Brain microvascular endothelial cell (primary cell): ENCODE results near the gene TIGAR.

ENCODE experiments used
- DNase-seq: peaks from one replicate; pipeline ENCODE4 v3.0.0-alpha.2; 2020
- H3K27ac ChIP-seq: fragments of 250-450 bp; sonication (Bioruptor Pico); 2 replicates; pipeline ENCODE4 v1.5.1; 2020; ENCODE audit warnings: mild to moderate bottlenecking, moderate library complexity
- H3K27me3 ChIP-seq: fragments of 250-450 bp; sonication (Bioruptor Pico); replicated peaks from 2 replicates; pipeline ENCODE4 v1.5.1; 2020; ENCODE audit warnings: mild to moderate bottlenecking
- H3K36me3 ChIP-seq: fragments of 250-450 bp; sonication (Bioruptor Pico); replicated peaks from 2 replicates; pipeline ENCODE4 v1.5.1; 2020; ENCODE audit warnings: mild to moderate bottlenecking
- H3K4me3 ChIP-seq: 2 replicates; pipeline ENCODE4 v1.5.1; 2011; ENCODE audit warnings: low read depth, mild to moderate bottlenecking, control low read depth, low read length, moderate library complexity
- in situ Hi-C: cut with HindIII; loops from 2 replicates; pipeline ENCODE4 v1.10.0; 2017; ENCODE audit warnings: low sequenced_read_pairs, low pct_ligation_motif_present
- TF ChIP-seq, protein P1 (sequence below): IDR thresholded peaks from 2 replicates; pipeline ENCODE4 v1.5.1; 2011; ENCODE audit warnings: low read depth, mild to moderate bottlenecking, moderate library complexity, low read length, control low read depth, inconsistent platforms; ENCODE audit errors: missing control alignments

The TIGAR gene

DNA sequence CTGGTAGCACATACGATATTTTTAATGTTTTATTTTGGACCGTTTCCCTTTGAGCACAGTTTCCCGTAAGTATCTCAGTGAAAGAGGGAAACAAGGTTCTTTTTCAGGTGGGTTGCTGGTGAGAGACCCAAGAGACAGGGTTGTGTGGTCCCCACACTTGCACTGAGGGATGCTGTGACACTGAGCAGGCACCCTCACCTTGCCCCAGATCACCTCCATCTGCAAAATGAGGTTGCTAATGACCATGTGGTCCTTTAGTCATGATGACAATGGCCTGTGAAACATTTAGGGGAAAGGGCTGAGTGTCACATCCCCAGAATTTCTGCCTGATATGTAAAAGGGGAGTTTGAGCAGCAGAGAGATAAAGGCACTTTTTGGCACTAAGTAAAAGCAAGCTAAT, 43.2 kb upstream of the TIGAR start:
- Histone ChIP-seq H3K27ac (no peak overlapping the region), H3K36me3 (no peaks in the 10 kb centered on the region), H3K27me3 (peaks cover 34% of the 10 kb centered on the region), H3K4me3 (no peak overlapping the region)
- TF ChIP-seq, protein P1, sequence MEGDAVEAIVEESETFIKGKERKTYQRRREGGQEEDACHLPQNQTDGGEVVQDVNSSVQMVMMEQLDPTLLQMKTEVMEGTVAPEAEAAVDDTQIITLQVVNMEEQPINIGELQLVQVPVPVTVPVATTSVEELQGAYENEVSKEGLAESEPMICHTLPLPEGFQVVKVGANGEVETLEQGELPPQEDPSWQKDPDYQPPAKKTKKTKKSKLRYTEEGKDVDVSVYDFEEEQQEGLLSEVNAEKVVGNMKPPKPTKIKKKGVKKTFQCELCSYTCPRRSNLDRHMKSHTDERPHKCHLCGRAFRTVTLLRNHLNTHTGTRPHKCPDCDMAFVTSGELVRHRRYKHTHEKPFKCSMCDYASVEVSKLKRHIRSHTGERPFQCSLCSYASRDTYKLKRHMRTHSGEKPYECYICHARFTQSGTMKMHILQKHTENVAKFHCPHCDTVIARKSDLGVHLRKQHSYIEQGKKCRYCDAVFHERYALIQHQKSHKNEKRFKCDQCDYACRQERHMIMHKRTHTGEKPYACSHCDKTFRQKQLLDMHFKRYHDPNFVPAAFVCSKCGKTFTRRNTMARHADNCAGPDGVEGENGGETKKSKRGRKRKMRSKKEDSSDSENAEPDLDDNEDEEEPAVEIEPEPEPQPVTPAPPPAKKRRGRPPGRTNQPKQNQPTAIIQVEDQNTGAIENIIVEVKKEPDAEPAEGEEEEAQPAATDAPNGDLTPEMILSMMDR = no peak
- in situ Hi-C loops = no loop called here
- DNase-seq = no peak

DNA sequence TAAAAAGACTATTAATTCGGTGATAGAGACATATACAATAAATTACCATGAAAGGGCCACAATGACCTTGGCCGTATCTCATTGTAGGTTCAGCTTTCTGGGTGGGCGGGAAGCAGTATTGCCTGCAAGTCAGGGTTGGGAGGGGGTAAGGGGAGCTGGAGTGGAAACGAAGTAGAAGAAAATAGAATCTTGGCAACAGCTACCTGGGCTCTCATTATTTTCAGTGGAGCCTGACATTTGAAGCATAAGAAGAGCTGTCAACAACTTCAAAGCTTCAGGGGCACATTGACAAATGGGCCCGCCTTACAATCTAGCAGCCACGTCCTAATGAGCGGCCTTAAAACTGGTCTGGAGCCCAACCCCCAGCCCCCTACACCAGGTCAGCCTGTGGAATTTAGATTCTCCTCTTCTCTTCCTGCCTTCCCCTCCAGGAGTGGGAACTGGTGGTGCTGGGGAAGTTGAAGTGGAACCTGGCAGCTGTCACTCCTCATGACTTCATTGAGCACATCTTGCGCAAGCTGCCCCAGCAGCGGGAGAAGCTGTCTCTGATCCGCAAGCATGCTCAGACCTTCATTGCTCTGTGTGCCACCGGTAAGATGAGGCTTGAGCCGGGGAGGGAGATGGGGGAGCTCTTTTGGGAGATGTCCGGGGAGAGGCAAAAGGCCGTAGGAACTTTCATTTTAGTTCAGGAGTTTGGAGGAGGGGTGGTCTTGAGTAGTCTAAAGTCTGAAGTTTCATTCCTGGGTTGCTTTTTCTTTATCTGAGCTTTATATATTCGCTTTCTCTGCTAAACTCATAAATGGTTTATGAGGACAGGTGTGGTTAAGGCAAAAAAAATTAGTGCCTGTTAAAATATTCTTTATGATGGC, 42.5 kb upstream of the TIGAR start:
- H3K4me3 ChIP-seq = no peak overlapping the region
- peaks cover 27% of the 10 kb centered on the region for H3K27me3 ChIP-seq
- DNase-seq = no peak
- in situ Hi-C loops = no loop called here
- TF ChIP-seq, protein P1 = no peak
- H3K36me3 ChIP-seq = no peaks in the 10 kb centered on the region
- no peak overlapping the region for H3K27ac ChIP-seq

DNA sequence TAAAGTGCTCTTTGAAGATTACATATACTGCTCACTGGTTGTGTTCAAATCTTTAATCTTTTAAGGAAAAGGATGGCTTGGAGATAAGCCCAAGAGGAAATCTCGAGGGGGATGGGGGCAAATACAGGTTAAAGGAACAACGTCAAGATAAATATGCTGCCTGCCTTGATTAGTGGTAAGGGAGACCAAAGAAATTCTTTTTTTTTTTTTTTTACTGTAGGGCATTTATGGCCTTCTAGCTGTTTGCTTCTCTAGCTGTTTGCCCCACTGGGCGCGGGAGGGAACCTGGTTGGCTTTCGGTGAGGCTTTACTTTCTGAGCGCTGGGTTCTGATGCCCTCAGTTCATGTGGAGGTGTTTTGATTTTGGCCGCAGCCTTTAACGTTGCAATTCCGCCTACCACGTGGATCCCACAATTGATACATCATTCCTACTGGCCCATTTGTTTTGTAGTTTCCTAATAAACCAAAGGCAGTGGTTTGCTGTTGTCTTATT, 41.8 kb upstream of the TIGAR start:
- TF ChIP-seq, protein P1 = no peak
- no peak for DNase-seq
- no peak overlapping the region for H3K4me3 ChIP-seq
- in situ Hi-C loops = no loop called here
- no peaks in the 10 kb centered on the region for H3K36me3 ChIP-seq
- H3K27ac ChIP-seq = no peak overlapping the region
- peaks cover 20% of the 10 kb centered on the region for H3K27me3 ChIP-seq

DNA sequence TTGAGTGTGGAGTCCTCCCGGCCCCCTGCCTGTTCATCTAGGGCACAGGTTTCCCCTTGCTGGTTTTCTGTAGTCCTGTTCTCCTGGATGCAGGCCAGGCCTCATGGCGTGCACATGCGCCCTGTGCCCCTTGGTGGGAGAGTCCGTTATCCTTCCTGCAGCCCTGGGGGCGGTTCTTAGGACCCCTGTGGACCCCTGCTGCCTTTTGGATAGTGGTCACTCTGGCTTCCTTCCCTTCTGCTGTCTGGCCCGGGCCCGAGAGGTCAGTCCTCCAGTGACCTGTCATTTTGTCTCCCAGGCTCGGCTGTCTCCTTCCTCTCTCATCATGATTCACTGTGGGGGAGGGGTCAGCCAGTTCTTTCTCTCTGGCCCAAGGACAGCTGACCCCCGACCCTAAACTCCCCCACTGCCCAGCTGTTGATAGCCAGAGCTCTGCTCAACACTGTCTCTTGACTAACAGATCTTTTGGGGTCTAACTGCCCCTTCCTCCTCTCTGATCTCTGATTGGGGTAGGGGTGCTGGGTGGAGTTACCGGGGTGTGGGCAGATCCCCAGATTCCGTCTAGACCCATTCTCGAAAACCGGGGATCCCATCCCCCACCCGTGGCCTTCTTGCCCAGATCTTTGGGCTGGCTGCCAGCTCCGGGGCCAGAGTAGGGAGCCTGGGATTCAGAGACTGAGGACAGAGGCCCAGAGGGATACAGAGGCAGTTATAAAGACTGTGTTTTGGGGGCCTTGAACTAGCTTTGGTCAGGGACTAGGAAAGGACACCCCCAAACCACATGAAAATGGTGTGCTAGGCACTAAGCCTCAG, 40.5 kb upstream of the TIGAR start:
- DNase-seq = no peak
- in situ Hi-C loops = no loop called here
- no peaks in the 10 kb centered on the region for H3K36me3 ChIP-seq
- H3K4me3 ChIP-seq = no peak overlapping the region
- no peak overlapping the region for H3K27ac ChIP-seq
- peaks cover 13% of the 10 kb centered on the region for H3K27me3 ChIP-seq
- TF ChIP-seq, protein P1 = no peak

DNA sequence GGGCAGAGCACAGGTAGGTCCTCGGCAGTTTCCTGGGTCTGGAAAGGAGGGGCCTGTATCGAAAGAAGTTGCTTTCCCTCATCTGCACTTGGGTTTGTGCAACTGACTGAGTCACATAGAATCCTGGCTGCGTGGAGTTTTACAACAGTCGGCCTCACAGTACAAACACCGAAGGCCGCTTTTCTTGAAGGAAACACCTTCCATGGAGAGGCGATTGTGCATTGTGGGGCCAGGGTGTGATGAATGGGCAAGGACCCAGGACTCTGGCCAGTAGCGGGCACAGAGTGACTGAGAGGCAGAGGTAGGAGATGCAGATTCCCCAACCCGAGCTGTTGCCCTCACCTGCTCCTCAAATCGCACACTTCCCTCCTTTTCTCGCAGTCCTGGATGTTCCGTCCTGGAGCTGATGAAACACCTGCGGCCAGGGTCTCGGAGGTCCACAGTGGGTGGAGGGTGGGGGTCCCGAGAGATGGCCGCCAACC, 39.8 kb upstream of the TIGAR start:
- no peaks in the 10 kb centered on the region for H3K36me3 ChIP-seq
- in situ Hi-C loops = no loop called here
- H3K27ac ChIP-seq = no peak overlapping the region
- TF ChIP-seq, protein P1 = no peak
- H3K4me3 ChIP-seq = no peak overlapping the region
- no peak for DNase-seq
- H3K27me3 ChIP-seq = peaks cover 7% of the 10 kb centered on the region
